ENCODE results near the gene CLEC4M. TPM values are rescaled to one million over a fixed set of nuclear protein-coding genes. Genes with fewer than 3 reads are reported as not detected.
"Not testable (repeated sequence)": the region's sequence is repeated elsewhere in the genome, so short reads cannot be mapped to it uniquely, and the experiment has no call there.

The CLEC4M gene
- total and polyA plus RNA-seq, 2 of the 8 experiments (the other 6 are each of a cell fraction or from before 2014, with no cell fraction given) = not detected

GRCh38 chr19:7763696-7764095, 653 bp downstream of the CLEC4M start (continued):
- TF ChIP-seq MAFK (IDR thresholded peaks at IDR 0.05; ENCODE audit: low read depth, low read length) (no peak), TBP (IDR thresholded peaks at IDR 0.05; ENCODE audit: low read depth, low read length) (no peak), RBBP5 (IDR thresholded peaks at IDR 0.05; ENCODE audit: borderline replicate concordance, low read depth, low read length) (no peak), CHD1 (IDR thresholded peaks at IDR 0.05; ENCODE audit: low read depth, low read length) (no peak), CTBP2 (IDR thresholded peaks at IDR 0.05; ENCODE audit: borderline replicate concordance, insufficient read depth, insufficient read length, low read length) (no peak), SRF (IDR thresholded peaks at IDR 0.05; ENCODE audit: low read depth, low read length) (no peak)

GRCh38 chr19:7764157-7764556, 1.1 kb downstream of the CLEC4M start:
- H3K9ac ChIP-seq (replicated peaks in 1 of 4; ENCODE audit: extremely low read depth in 1 of 4, low read depth in 3 of 4, low read length in 3 of 4); H3K18ac ChIP-seq (ENCODE audit: extremely low read depth, low read length); H2BK20ac ChIP-seq (ENCODE audit: low read length); H3K4me1 ChIP-seq (replicated peaks in 1 of 4; ENCODE audit: control insufficient read depth in 3 of 4, insufficient read depth in 4 of 4, low read length in 3 of 4); DNase-seq (ENCODE audit: low read depth in 1 of 2, low spot score in 2 of 2); POLR2A ChIA-PET (ENCODE audit: partially characterized antibody); H2BK5ac ChIP-seq (ENCODE audit: low read depth, low read length); H3K36me3 ChIP-seq (ENCODE audit: control insufficient read depth in 2 of 4, insufficient read depth in 4 of 4, low read length in 3 of 4); CTCF ChIA-PET (ENCODE audit: partially characterized antibody); FAIRE-seq; H3K23ac ChIP-seq (ENCODE audit: insufficient read length); H3K27me3 ChIP-seq (replicated peaks in 1 of 4; ENCODE audit: control insufficient read depth in 3 of 4, extremely low read depth in 1 of 4, insufficient read depth in 3 of 4, low read length in 3 of 4); H4K8ac ChIP-seq (ENCODE audit: extremely low read depth, insufficient read depth, low read length); H4K5ac ChIP-seq (ENCODE audit: insufficient read length, low read depth, low read length); H3K79me2 ChIP-seq (ENCODE audit: control insufficient read depth in 1 of 2, insufficient read depth in 2 of 2, low read length in 2 of 2); H3K79me1 ChIP-seq (ENCODE audit: low read depth, low read length); H3K9me3 ChIP-seq (ENCODE audit: insufficient read depth in 2 of 2, low read depth in 1 of 2, low read length in 1 of 2); H2AK5ac ChIP-seq (ENCODE audit: low read depth, low read length); H3K23me2 ChIP-seq (ENCODE audit: low read depth, low read length); H4K91ac ChIP-seq (replicated peaks; ENCODE audit: insufficient read length, low read length); H3K14ac ChIP-seq (ENCODE audit: insufficient read length); H3K56ac ChIP-seq (replicated peaks; ENCODE audit: insufficient read length, low read depth, low read length); H2BK12ac ChIP-seq (ENCODE audit: low read depth, low read length); H2BK15ac ChIP-seq (ENCODE audit: low read length); H3K4me2 ChIP-seq (ENCODE audit: insufficient read depth in 1 of 2, low read depth in 2 of 2, low read length in 2 of 2); H3K4me3 ChIP-seq (ENCODE audit: extremely low read depth in 1 of 4, insufficient read depth in 2 of 4, low read depth in 3 of 4, low read length in 4 of 4); H4K20me1 ChIP-seq (replicated peaks in 1 of 2; ENCODE audit: control insufficient read depth in 1 of 2, insufficient read depth in 2 of 2, low read length in 2 of 2); H2BK120ac ChIP-seq (replicated peaks; ENCODE audit: low read depth, low read length); H3K4ac ChIP-seq (replicated peaks; ENCODE audit: insufficient read length, low read depth, low read length); H3K27ac ChIP-seq (ENCODE audit: low read depth, low read length); H2AFZ ChIP-seq (ENCODE audit: low read length): not testable (repeated sequence)
- whole genome bisulfite sequencing, 2 experiments (ENCODE audit: extremely low coverage in 1 of 2, insufficient coverage in 1 of 2, insufficient read length in 1 of 2, insufficient replicate concordance in 2 of 2, low coverage in 1 of 2, low lambda C conversion rate in 2 of 2, missing lambda C conversion rate in 1 of 2) = 83% methylated on average over 3 of the region's 3 CpGs; no CpG with 5 or more reads in 1 of the 2 experiments

Measured in H1 (cell line).